ENCODE measurements around the gene RELCH.

Gene RELCH

GRCh38 chr18:62324917-62325805 is 138.1 kb downstream of the RELCH start, which contains the start of gene TNFRSF11A:
Gene TNFRSF11A (plus strand): TSS chr18:62325310. CDS start chr18:62325353, 43 bp downstream.
- DNase-seq: peak; percentile 57 to 83 (median 81)

- DNase-seq: peak; percentile 21 to 82 (median 82)
Measured at GRCh38 chr18:62325806-62326645, 139.0 kb downstream of the RELCH start.

- peak in 1 of 3 experiments; percentile 61 for DNase-seq
Measured at GRCh38 chr18:62326646-62327348, 139.7 kb downstream of the RELCH start.

DNA sequence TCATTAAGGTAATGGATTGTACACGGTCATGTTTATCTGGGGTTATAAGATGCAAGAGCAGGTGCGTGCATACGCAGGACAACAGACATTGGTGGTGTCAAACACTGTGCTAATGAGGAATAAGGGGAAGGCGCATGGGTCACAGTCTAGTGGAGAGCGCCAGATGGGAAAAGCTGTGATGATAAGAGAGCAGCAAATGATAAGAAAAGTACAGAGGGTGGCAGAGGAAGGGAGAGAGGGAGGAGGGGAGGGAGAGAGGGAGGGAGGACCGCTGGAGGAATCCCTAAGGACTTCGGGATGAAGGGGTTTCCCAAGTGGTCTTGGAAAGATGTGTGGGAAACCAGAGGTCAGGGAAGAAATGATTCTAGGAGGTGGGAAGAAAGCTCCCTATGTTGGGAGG is 140.9 kb downstream of the RELCH start:
- no peak for DNase-seq

GRCh38 chr18:62328586-62329525 is 141.8 kb downstream of the RELCH start:
- peak in 2 of 3 experiments; percentile 26 to 52 for DNase-seq

DNA sequence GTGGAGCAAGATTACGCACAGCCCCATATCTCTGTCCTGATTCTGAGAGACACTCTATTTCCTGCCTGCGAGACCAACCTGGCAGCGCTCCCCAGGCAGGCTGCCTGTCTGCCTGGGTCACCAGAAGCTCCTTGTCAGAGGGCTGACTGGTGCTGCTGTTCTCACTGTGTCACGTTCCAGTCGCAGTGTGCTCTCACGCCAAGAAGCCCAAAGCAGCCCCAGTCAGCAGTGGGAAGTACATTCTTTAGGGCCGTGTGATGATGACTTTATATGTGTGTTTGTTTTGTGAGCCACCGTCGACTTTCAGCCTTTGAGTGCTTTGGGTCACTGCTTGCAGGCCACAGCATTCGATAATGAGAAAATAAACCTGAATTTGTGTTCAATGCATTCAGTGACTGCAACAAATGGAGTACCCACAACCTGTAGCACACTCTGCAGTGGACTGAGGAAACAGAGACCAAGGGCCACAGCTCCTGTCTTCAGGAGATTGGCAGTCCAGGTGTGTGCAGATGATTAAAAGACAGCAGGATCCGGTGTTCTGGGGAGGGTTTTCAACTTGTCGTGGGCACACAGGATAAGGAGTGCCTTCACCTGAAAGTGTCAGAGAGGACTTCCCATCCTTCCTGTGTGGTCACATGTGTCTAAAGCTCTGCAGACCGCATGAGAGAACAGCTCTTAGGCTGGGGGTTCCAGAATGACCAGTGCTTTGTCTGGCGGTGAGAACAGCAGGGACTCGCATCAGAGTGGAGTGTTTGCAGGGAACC is 142.8 kb downstream of the RELCH start:
- no peak for DNase-seq

DNA sequence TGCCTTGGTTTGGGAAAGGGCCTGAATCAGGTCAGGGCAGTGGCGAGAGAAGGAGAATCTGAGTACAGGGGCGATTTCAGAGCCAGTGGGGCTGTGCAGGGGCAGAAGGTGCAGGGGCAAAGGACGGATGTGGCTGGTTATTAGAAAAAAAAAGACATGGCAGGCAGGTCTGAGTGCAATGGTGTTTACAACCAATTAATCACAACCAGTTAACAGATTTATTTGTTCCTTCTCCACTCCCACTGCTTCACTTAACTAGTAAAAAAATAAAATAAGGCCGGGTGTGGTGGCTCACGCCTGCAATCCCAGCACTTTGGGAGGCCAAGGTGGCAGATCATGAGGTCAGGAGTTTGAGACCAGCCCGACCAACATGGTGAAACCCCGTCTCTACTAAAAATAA is 143.6 kb downstream of the RELCH start:
- DNase-seq: no peak

GRCh38 chr18:62331581-62332356 is 144.7 kb downstream of the RELCH start:
- no peak for DNase-seq

GRCh38 chr18:62332431-62332830 is 145.4 kb downstream of the RELCH start:
- DNase-seq: no peak

DNA sequence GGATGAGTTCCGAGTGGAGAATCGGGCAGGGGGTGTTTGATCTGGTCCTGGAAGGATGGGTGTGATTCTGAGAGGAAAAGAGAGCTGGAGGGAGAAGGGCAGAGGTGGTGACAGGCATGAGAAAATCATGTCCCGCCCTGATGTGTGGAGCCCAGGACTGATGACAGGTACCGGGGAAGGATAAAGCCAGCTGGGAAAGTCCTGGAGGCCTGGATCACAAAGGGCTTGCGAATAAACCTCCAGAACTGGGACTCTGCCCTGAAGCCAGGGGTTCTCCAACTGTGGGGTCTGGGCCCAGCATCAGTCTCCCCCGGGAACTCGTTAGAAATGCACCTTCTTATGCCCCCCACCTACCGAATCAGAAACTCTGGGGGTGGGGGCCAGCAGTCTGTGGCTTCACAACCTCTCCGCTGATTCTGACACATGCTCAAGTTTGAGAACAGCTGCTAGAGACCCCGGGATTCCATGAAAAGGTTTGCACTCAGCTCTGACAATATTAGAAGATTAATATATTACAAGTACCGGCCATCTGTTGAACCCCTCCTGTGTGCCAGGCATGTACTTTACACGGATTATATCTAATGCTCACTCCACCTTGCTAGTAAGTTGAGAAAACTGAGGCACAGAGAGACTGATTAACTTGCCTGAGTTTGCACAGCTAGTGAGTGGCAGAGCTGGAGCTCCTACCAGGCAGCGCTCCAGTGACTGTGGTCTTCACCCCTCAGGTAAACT is 146.1 kb downstream of the RELCH start:
- DNase-seq: no peak

- no peak for DNase-seq
Measured at GRCh38 chr18:62334120-62334519, 147.1 kb downstream of the RELCH start.

- no peak for DNase-seq
Measured at GRCh38 chr18:62335494-62335893, 148.4 kb downstream of the RELCH start.

DNA sequence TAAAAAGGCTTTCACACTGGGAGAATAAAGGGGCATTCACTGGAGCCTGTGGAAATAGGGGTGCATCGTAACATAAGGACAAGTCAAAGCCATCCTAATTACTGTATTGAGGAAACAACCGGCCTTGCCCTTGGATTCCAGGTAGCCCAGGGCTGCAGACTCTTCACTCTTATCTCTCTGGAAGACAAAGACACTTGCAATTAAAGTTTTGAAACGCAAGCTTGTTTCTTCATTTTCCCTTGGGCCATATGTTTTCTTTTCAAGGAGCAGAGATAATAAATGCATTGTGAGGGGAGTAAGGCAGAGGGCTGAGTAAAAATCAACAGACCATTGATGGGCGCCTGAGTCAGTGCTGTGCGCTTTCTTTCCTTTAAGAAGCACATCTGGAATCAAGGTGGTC is 149.6 kb downstream of the RELCH start:
- DNase-seq: no peak

DNA sequence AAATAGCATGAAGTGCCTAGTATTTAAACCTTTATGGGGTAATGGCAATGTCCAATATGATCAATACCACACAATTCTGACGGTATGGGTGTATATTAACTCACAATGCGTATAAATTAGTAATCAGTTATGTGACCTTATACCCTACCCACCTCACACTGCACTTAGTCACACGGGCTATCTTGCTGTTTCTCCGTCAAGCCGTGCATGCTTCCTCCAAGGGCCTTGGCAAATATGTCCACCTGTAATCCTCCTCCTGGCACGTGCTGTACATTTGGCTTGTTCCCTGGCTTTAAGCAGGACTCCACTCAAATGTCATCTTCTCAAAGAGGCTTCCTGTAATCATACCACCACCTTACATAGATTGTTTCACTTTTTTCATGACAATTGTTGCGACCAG is 150.3 kb downstream of the RELCH start:
- DNase-seq: no peak

- DNase-seq: no peak
Measured at GRCh38 chr18:62338446-62339105, 151.5 kb downstream of the RELCH start.

GRCh38 chr18:62339106-62339988 is 152.3 kb downstream of the RELCH start:
- DNase-seq: no peak

DNA sequence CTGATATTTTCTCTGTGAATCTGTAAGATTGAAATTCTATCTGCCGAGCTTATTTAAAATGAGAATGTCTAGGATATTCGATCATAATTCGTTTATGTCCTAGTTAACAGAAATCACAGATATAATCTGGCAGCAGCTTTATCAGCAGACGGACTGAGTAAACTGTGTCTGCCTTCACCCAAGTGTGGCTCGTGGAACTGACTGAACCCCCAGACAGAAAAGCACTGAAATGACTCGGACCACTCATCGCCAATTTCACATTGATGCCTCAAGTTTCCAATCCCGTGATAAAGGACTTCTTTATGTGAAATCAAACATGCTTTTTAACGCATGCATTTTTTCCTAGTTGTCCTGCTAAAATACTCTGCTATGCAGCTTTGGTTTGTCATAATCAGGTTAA is 153.9 kb downstream of the RELCH start:
- no peak for DNase-seq

DNA sequence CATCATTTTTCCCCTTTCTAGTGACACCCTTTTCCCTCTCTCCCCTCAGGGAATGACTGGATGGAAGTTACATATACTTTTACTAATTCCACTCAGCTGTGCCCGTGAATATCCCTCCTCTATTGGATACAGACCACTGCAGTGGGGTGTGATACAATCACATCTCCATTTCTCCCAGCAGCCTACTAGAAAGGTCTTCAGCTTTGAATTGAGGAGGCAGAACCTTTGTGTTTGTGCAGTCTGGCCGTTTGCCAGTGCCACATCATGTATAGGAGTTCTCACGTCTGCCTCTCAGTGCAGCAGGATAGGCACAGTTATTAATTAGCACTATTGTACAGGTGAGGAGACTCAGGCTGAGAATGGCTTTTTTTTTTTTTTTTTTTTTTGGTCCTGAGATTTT is 154.4 kb downstream of the RELCH start:
- DNase-seq: peak; percentile 32 to 91 (median 51)

Data from NCI-H1417 (cell line).